ENCODE data around the gene DNAJB1. TPM values are rescaled to one million over a fixed set of nuclear protein-coding genes. Genes with fewer than 3 reads are reported as not detected.

The DNAJB1 gene
- total RNA-seq, 1 experiment from 2014 or later = 77.7 TPM

- Histone ChIP-seq H3K4me2 (ENCODE audit: insufficient read depth, insufficient read length, low read length) (no peak overlapping the region), H2AFZ (ENCODE audit: low read length) (no peak overlapping the region), H2BK120ac (ENCODE audit: low read depth, low read length, poor library complexity, severe bottlenecking) (no peak overlapping the region), H4K5ac (ENCODE audit: insufficient read length, low read depth, low read length) (no peak overlapping the region), H2BK12ac (ENCODE audit: insufficient read length, low read depth, low read length) (no peak overlapping the region), H4K20me1 (ENCODE audit: control insufficient read depth, insufficient read depth, insufficient read length) (no peaks in the 10 kb centered on the region), H2AK5ac (ENCODE audit: insufficient read length, low read length) (no peak overlapping the region), H3T11ph (ENCODE audit: low read length) (no peak overlapping the region), H4K91ac (ENCODE audit: insufficient read length, low read depth, low read length) (no peak overlapping the region), H2BK15ac (ENCODE audit: low read depth, low read length) (no peak overlapping the region), H3K9ac (ENCODE audit: extremely low read depth, insufficient read length, low read length) (no peak overlapping the region), H3K4ac (ENCODE audit: low read depth, low read length) (no peak overlapping the region), H3K79me1 (ENCODE audit: insufficient read depth, low read depth, low read length, poor library complexity, severe bottlenecking) (no peaks in the 10 kb centered on the region), H3K79me2 (ENCODE audit: insufficient read depth, low read length) (no peaks in the 10 kb centered on the region), H3K23me2 (ENCODE audit: insufficient read length, low read depth, low read length, poor library complexity, severe bottlenecking) (no peaks in the 10 kb centered on the region), H2BK5ac (ENCODE audit: insufficient read length, low read length) (no peak overlapping the region), H3K18ac (ENCODE audit: insufficient read length, low read depth, low read length) (no peak overlapping the region), H3K23ac (ENCODE audit: insufficient read length, low read depth, low read length) (no peak overlapping the region), H4K8ac (replicated peaks; ENCODE audit: insufficient read length, low read depth, low read length) (no peak overlapping the region), H3K14ac (ENCODE audit: insufficient read depth, low read length) (no peak overlapping the region), H3K27ac (ENCODE audit: insufficient read length, low read depth, low read length) (no peak overlapping the region), H3K4me1 (ENCODE audit: insufficient read depth, low read length) (no peaks in the 10 kb centered on the region), H3K56ac (ENCODE audit: insufficient read length, low read depth, low read length) (no peak overlapping the region), H2BK20ac (ENCODE audit: low read depth, low read length, poor library complexity, severe bottlenecking) (no peak overlapping the region), H3K9me3 (ENCODE audit: control insufficient read depth, low read depth, low read length) (no peaks in the 10 kb centered on the region), H3K27me3 (ENCODE audit: insufficient read depth, low read length) (no peaks in the 10 kb centered on the region)
- Mint-ChIP-seq H3K4me1 (peaks cover 5 to 14% of the 10 kb centered on the region in 2 experiments; a peak in 3 of 4 replicates), H3K27ac (no peak overlapping the region), H3K27me3 (ENCODE audit: low read depth) (peaks cover 6% of the 10 kb centered on the region), H3K36me3 (ENCODE audit: insufficient read depth in 1 of 3, low read depth in 3 of 3) (no peaks in the 10 kb centered on the region), H3K9me3 (no peaks in the 10 kb centered on the region), H3K4me3 (no peak overlapping the region)
- no CpG with 5 or more reads among the region's 12 CpGs for WGBS (ENCODE audit: extremely low coverage, insufficient read length, low lambda C conversion rate)
- TF ChIP-seq CTCF (conservative IDR thresholded peaks at IDR 0.05) = no peak
- no peak for DNase-seq
These were observed 10.3 kb downstream of the DNAJB1 start for GRCh38 chr19:14507704-14508542.

All from H9 (cell line).